GM21619 (cell line): ENCODE data around the gene CNGB1.

Experiments
- ATAC-seq: cut with Tn5 transposase; IDR thresholded peaks from one replicate; pipeline ENCODE4 v1.9.1; 2021; ENCODE audit not compliant: unreplicated experiment

The CNGB1 gene

GRCh38 chr16:57834936-57835335 is 136.0 kb downstream of the CNGB1 start:
- no peak for ATAC-seq
